CD4-positive, alpha-beta T cell treated with Interleukin-4 for 4 hours (primary cell): ENCODE measurements around the gene UVSSA.
A peak's percentile ranks its signal among the peaks of the same experiment; 100 is the strongest.
"Not testable (repeated sequence)": the region's sequence is repeated elsewhere in the genome, so short reads cannot be mapped to it uniquely, and the experiment has no call there.

Experiments
- DNase-seq: peaks from one replicate; pipeline ENCODE4 v3.0.0-alpha.2; 2020

UVSSA gene

GRCh38 chr4:1331591-1332353 lies 15.2 kb upstream of the UVSSA start:
- no peak for DNase-seq

- DNase-seq: no peak
These were observed 14.3 kb upstream of the UVSSA start for GRCh38 chr4:1332686-1333085.

GRCh38 chr4:1333256-1333655 lies 13.8 kb upstream of the UVSSA start:
- no peak for DNase-seq

- DNase-seq: not testable (repeated sequence)
These were observed 13.0 kb upstream of the UVSSA start for GRCh38 chr4:1333851-1334578.

DNA sequence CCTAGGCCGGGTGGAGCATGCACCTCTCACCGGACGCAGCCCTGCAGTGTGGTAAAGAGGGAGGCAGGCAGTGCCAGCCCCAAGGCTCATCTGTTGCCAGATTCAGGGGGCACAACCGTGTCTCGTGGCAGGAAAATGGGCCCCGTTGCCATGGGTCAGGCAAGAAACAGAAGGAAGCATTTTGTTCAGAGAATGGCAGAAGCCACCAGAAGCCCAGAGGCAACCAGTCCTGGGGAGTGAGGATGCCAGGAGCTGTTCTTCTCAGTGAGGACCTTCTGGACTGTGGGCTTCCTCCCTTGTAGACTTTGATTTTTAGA lies 12.5 kb upstream of the UVSSA start:
- no peak for DNase-seq

- DNase-seq: not testable (repeated sequence)
These were observed 11.7 kb upstream of the UVSSA start for GRCh38 chr4:1335193-1335883.

GRCh38 chr4:1336088-1336491 lies 10.9 kb upstream of the UVSSA start:
- DNase-seq: no peak

- DNase-seq: peak; percentile 53
These were observed 9.6 kb upstream of the UVSSA start for GRCh38 chr4:1337376-1337831.

- no peak for DNase-seq
These were observed 8.9 kb upstream of the UVSSA start for GRCh38 chr4:1337951-1338751.

DNA sequence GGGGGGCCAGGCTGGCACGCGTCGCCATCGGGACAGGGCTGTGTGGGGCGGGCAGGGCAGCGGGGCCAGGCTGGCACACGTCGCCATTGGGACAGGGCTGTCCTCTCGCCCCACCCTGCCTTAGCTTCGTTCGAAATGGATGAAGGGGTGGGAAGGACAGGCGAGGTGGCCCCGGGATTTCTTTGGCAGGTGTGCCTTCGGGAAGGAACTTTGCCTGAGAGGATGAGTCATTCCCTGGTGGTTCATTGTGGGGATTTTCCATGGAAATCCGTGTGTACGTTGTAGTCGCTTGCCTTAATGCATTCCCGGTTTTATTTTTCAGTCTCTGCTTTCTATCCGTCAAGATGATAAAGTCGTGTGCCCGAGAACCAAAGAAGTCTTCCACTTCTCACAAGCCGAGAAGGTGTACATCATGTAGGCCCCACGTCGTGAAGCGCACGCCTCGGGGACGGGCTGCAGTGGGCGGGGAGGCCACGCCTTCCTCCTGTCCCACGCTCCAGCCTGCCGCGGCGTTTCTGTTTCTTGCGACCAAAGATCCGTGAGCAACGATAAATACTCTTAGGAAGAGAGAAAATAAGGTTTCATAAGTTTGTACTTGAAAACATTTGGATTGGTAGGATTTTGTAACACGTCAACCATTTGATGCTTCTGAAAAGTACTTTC lies 8.1 kb upstream of the UVSSA start:
- DNase-seq: no peak

DNA sequence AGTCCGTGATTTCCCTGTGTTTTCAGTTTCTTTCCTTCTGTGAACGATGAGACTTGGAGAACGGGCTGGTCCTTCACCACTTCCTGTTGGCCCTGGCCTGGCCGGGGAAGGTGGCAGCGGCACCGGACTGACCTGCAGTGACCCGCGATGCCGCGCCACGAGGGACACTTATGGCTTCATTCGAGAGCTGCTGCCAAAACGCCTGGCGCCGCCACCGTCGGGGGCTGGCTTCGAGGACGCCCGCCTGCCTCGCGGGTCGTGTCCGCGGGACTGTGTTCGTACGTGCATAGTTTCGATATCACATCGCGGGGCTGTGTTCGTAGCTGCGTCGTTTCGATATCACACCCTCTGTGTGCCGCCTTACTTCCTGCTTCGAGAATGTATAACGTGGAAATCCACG lies 7.5 kb upstream of the UVSSA start:
- no peak for DNase-seq

DNA sequence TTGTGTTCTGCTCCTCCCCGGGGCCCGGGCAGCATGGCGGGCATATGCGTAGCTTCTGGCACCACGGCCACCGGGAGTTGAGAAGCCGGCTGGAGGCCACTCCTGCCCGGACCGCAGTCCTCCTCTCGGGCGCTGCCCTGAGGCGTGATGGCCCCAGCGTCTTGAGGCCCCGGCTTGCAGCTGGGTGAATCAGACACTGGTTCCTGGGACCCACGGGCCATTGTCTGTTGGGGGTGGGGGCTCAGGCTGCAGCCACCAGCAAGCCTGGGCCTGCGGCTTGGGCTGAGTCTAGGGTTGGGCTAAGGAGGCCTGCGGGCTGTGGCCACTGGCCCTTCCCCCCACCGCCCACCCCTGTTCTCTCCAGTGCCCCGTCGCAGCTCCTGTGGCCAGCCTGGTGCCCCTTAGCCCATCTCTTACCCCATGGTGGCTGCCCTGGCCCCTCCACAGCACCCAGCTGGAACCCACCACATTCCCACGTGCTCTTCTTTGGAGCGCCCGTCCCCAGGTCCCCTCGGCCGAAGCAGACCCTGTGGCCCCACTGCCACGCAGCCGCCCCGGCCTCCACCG lies 6.7 kb upstream of the UVSSA start:
- no peak for DNase-seq

DNA sequence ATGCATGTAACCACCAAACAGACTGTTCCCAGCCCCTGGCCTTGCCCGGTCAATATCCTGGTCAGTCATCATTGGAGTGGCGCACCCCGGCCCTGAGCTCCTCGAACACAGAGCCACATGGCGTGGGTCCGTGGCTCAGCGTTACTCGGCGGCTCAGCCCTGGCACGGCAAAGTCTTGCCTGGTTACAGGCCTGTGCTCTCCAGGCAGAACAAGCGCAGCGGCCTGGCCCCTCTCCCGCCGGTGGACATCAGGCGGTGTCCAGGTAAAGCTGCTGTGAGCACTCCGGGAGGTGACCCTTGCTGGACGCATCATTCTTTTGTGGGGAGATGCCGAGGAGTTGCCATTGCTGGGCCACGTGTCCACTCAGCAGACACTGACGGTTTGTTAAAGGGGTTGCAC lies 6.1 kb upstream of the UVSSA start:
- DNase-seq: no peak

- no peak for DNase-seq
These were observed 5.0 kb upstream of the UVSSA start for GRCh38 chr4:1342003-1342402.

DNA sequence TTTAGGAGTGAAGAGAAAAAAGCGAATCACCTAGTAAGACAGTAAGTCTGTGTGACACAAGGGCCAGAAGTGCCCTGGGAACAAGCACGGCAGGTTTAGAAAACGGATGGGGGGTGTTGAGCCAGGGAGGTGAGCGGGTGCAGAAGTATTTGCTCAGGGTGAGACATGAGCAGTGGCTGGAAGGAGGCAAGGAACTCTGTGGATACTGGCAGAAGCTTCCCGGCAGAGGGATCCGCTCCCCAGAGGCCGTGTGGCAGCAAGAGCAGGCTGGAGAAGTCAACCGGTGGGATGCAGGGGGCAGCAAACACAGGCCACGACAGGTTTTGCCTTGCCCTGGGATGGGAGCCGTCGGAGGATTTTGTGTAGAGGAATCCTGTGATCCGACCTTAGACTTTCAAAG lies 2.3 kb upstream of the UVSSA start:
- no peak for DNase-seq

GRCh38 chr4:1345903-1346780 lies 866 bp upstream of the UVSSA start:
- DNase-seq: peak; percentile 57

DNA sequence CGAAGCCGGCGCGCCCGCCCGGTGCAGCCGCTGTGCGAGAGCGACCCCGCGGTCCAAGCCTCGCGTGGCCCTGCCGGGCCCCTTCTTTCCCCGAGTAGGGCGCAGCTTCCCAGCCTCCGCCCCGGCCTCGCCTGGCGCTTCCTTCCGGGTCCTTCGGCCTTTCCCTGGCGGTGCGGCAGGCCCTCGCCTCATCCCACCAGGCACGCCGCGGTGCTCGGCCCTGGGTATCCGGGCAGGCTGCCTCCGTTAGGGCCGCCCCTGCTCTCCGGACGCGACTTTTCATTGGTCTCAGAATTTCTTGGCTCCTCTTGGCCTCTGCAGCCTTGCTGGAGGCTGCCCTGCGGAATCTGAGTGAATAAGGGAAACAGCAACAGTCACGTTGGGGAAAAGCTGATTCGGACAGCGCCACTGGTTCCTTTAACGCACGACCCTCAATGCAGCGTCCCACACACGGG lies 429 bp downstream of the UVSSA start:
- peak; percentile 24 for DNase-seq

GRCh38 chr4:1348014-1348513 lies 1.1 kb downstream of the UVSSA start:
- no peak for DNase-seq

- DNase-seq: no peak
These were observed 1.7 kb downstream of the UVSSA start for GRCh38 chr4:1348746-1349145.

DNA sequence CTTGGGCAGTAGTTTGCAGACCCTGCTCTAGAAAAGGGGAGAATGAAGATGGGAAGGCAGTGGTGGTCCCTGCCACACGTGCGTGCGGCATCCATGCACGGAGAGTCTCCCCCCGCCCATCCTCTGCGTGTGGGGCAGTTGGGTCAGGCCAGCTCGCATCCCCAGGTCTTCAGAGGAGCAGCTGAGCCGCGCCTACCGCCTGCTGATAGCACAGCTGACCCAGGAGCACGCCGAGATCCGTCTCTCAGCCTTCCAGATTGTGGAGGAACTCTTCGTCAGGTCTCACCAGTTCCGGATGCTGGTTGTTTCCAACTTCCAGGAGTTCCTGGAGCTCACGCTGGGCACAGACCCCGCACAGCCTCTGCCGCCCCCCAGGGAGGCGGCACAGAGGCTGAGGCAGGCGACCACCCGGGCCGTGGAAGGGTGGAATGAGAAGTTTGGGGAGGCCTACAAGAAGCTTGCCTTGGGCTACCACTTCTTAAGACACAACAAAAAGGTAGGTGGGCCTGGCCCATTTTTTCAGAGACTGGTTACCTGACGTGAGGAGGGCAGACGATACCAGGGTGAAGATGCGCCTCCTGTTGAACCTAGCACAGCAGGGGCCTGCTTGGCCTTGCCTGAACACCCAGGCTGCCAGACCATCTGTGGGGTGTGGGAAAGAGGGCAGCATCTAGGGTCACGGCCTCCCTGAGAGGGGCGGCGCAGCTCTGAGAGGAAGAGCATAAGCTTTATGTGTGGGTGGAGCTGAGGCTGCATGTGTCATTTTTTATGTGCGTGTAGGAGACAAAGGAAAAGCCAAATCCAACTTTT lies 2.6 kb downstream of the UVSSA start:
- DNase-seq: no peak
